Sigmoid colon (tissue), 7 donors: ENCODE data around the gene ICAM3. TPM values are rescaled to one million over a fixed set of nuclear protein-coding genes. Genes with fewer than 3 reads are reported as not detected.

Source experiments
- DNase-seq: peaks from one replicate; pipeline ENCODE4 v3.0.0-alpha.2; 2019
- H3K27ac ChIP-seq, 4 donors: fragments of 200-600 bp; sonication (generic); one replicate each; pipeline ENCODE4 v1.5.1; 2016 to 2019; ENCODE audit warnings: mild to moderate bottlenecking in 1 of 4
- H3K27me3 ChIP-seq, 3 donors: fragments of 200-600 bp; sonication (generic); one replicate each; pipeline ENCODE4 v1.5.1; 2019; ENCODE audit warnings: mild to moderate bottlenecking in 1 of 3
- H3K36me3 ChIP-seq, 4 donors: fragments of 200-600 bp; sonication (generic); one replicate each; pipeline ENCODE4 v1.5.1; 2016 to 2019
- H3K4me1 ChIP-seq, 4 donors: fragments of 200-600 bp; sonication (generic); one replicate each; pipeline ENCODE4 v1.5.1; 2017 to 2019
- H3K4me3 ChIP-seq, 4 donors: fragments of 200-600 bp; sonication (generic); one replicate each; pipeline ENCODE4 v1.5.1; 2017 to 2019; ENCODE audit warnings: mild to moderate bottlenecking in 2 of 4, moderate library complexity in 1 of 4
- H3K9me3 ChIP-seq, 4 donors: fragments of 200-600 bp in 3 of 4; sonication (generic) in 3 of 4; one replicate each; pipeline versions ENCODE4 v1.5.1 to v1.6.1; 2013 to 2019
- EP300 ChIP-seq, 4 donors: sonication (generic); formaldehyde crosslinking; IDR thresholded peaks; one replicate each; pipeline ENCODE4 v1.6.1; 2017; ENCODE audit warnings: antibody characterized with exemption in 4 of 4
- POLR2A ChIP-seq, 2 donors: fragments of 450-650 bp; IDR thresholded peaks; one replicate each; pipeline ENCODE4 v1.6.1; 2016; ENCODE audit warnings: antibody characterized with exemption in 2 of 2, mild to moderate bottlenecking in 2 of 2, moderate library complexity in 2 of 2
- POLR2AphosphoS5 ChIP-seq, 4 donors: sonication (generic); formaldehyde crosslinking; IDR thresholded peaks; one replicate each; pipeline ENCODE4 v1.6.1; 2017; ENCODE audit warnings: antibody characterized with exemption in 4 of 4
- WGBS, 2 donors: extraction: QIAGEN DNeasy Blood & Tissue Kit; methylation state at CpG; one replicate each; pipeline ENCODE4 v1.1.7; 2013; 5-methylcytosine and 5-hydroxymethylcytosine counted together
- intact Hi-C: fragments of 100-400 bp; cut with DNase I; formaldehyde crosslinking; loops from one replicate; pipeline ENCODE4 v1.15.1; 2023
- polyA plus RNA-seq, 3 donors: library from polyadenylated mRNA; stranded (reverse); fragments of 200-250 nt; gene quantifications; one replicate each; pipeline ENCODE4 v1.2.3, GENCODE V29; 2013
- total RNA-seq, 4 donors: library from RNA; depleted of rRNA; stranded (reverse); fragments of >200 nt; gene quantifications; one replicate each; pipeline ENCODE4 v1.1.0, GENCODE V29; 2016
- TF ChIP-seq, protein P1 (sequence below), 4 experiments: fragments of 450-650 bp in 3 of 4; fragments of 200-600 bp in 1 of 4; IDR thresholded peaks; one replicate each; pipeline ENCODE4 v1.5.1; 2016 to 2019; ENCODE audit warnings: antibody characterized with exemption in 4 of 4, mild to moderate bottlenecking in 3 of 4, moderate library complexity in 2 of 4
- donor health status: healthy with polysubstance abuse.
- donor health status: Bipolar disorder and iron deficiency.
- donor health status: healthy.

The ICAM3 gene
- total and polyA plus RNA-seq, 7 donors = 1.9 to 45.2 (median 4.2) TPM

- 72 to 87% methylated on average over 17 of the region's 17 CpGs for WGBS, 2 donors
- Histone ChIP-seq H3K36me3 (peaks cover 0 to 4% (median 0%) of the 10 kb centered on the region in 4 donors), H3K4me3 (no peak overlapping the region), H3K4me1 (no peaks in the 10 kb centered on the region), H3K27me3 (peaks cover 0 to 2% (median 1%) of the 10 kb centered on the region in 3 donors), H3K27ac (no peak overlapping the region), H3K9me3 (no peaks in the 10 kb centered on the region)
- no peak for DNase-seq
- TF ChIP-seq, protein P1, sequence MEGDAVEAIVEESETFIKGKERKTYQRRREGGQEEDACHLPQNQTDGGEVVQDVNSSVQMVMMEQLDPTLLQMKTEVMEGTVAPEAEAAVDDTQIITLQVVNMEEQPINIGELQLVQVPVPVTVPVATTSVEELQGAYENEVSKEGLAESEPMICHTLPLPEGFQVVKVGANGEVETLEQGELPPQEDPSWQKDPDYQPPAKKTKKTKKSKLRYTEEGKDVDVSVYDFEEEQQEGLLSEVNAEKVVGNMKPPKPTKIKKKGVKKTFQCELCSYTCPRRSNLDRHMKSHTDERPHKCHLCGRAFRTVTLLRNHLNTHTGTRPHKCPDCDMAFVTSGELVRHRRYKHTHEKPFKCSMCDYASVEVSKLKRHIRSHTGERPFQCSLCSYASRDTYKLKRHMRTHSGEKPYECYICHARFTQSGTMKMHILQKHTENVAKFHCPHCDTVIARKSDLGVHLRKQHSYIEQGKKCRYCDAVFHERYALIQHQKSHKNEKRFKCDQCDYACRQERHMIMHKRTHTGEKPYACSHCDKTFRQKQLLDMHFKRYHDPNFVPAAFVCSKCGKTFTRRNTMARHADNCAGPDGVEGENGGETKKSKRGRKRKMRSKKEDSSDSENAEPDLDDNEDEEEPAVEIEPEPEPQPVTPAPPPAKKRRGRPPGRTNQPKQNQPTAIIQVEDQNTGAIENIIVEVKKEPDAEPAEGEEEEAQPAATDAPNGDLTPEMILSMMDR (IDR thresholded peaks at IDR 0.05) = no peak
- no peak for TF ChIP-seq POLR2A (IDR thresholded peaks at IDR 0.05)
- TF ChIP-seq POLR2AphosphoS5 (IDR thresholded peaks at IDR 0.05) = no peak
- TF ChIP-seq EP300 (IDR thresholded peaks at IDR 0.05) = no peak
- intact Hi-C loops = no loop called here
Observed at GRCh38 chr19:10305139-10305806, 34.2 kb downstream of the ICAM3 start.

DNA sequence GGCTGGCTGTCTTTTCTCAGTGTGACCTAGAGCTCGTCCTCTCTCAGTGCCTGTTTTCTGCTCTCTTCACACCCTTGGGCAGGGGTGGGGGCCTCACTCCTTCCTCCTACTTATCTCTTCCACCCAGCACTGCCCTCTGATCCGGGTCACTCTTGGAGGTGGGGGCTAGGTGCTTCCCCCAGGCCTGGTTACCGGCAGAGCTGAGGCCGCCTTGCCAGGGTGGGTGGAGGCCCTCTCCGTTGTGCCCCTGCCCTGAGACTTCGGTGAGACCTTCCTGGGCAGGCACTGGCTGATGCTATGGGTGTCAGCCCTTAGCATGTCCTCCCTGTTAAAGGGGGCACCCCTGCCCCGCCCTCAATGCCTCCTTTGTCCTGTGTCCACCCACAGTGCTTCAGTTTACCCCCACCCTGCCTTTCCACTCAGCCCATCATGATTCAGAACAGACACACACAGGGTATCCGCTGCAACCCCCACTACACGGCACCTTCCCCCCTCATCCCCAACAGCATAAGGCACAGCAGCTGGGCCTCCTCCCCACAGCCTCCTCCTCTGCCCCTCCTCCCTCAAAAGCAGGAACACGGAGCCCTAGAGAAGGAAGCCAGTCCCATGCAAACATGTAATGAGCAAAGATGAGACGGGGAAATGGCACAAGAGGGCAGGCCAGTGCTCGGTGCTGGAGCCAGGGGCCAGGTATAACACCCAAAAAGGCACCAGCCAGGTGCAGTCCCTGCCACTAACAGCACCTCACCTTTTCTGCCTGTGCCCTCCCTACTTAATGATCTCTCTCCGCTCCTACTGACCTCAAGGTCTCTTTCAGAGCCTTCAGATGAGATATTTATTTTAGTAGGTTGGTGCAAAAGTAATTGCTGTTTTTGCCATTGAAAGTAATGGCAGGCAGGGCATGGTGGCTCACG lies 39.6 kb downstream of the ICAM3 start:
- no peak for DNase-seq
- no peak overlapping the region for H3K27ac ChIP-seq
- H3K4me3 ChIP-seq = no peak overlapping the region
- 40 to 42% methylated on average over 14 of the region's 14 CpGs for WGBS, 2 donors
- intact Hi-C loops = no loop called here
- no peaks in the 10 kb centered on the region for H3K36me3 ChIP-seq
- H3K27me3 ChIP-seq = peaks cover 17 to 52% (median 30%) of the 10 kb centered on the region in 3 donors
- TF ChIP-seq EP300 (IDR thresholded peaks at IDR 0.05) (no peak), POLR2AphosphoS5 (IDR thresholded peaks at IDR 0.05) (peak in 1 of 4 donors; percentile 9), POLR2A (IDR thresholded peaks at IDR 0.05) (no peak)
- H3K4me1 ChIP-seq = peaks cover 0 to 17% (median 15%) of the 10 kb centered on the region in 4 donors
- H3K9me3 ChIP-seq = no peaks in the 10 kb centered on the region

DNA sequence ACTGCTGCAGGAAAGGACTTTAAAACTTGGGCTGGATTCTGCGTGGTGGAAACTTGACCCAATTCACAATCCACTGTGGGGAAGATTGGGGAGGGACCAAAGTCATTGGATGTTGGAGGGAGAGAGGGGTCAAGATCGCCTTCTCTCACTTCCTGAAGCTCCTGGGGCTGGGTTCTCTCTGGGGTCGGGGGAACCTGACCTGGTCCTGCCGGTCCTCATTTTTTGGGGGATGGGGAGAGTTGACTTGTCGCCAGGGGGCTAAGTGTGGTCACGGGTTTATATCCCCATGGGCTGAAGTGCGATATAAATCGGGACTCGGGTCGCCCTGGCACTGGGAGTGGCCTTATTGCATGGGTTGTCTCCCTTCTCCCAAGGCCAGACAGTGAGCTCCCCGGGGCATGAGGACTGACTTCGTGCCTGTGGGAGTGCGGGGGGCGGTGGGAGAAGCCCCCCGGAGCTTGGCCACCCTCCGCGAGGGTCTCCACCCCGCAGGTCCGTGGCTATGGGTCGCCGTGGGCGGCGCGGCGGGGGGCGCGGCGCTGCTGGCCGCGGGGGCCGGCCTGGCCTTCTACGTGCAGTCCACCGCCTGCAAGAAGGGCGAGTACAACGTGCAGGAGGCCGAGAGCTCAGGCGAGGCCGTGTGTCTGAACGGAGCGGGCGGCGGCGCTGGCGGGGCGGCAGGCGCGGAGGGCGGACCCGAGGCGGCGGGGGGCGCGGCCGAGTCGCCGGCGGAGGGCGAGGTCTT lies 43.4 kb downstream of the ICAM3 start:
- WGBS, 2 donors = 6 to 7% methylated on average over 58 of the region's 58 CpGs
- TF ChIP-seq POLR2AphosphoS5 (IDR thresholded peaks at IDR 0.05) (no peak), EP300 (IDR thresholded peaks at IDR 0.05) (no peak), POLR2A (IDR thresholded peaks at IDR 0.05) (no peak)
- TF ChIP-seq, protein P1 (IDR thresholded peaks at IDR 0.05) = no peak
- Histone ChIP-seq H3K36me3 (no peaks in the 10 kb centered on the region), H3K27me3 (peaks cover 54 to 90% (median 68%) of the 10 kb centered on the region in 3 donors), H3K4me1 (peaks cover 0 to 40% (median 34%) of the 10 kb centered on the region in 4 donors), H3K9me3 (no peaks in the 10 kb centered on the region), H3K27ac (no peak overlapping the region), H3K4me3 (peak overlapping the region in 2 of 4 donors; percentile 2 to 6)
- no peak for DNase-seq
- intact Hi-C loops = no loop called here

GRCh38 chr19:10295305-10295846 lies 44.0 kb downstream of the ICAM3 start:
- intact Hi-C loops = no loop called here
- peaks cover 0 to 47% (median 41%) of the 10 kb centered on the region in 4 donors for H3K4me1 ChIP-seq
- peaks cover 60 to 96% (median 73%) of the 10 kb centered on the region in 3 donors for H3K27me3 ChIP-seq
- H3K9me3 ChIP-seq = no peaks in the 10 kb centered on the region
- WGBS, 2 donors = 1% methylated on average over 48 of the region's 48 CpGs
- TF ChIP-seq EP300 (IDR thresholded peaks at IDR 0.05) = no peak
- no peak for TF ChIP-seq POLR2A (IDR thresholded peaks at IDR 0.05)
- TF ChIP-seq POLR2AphosphoS5 (IDR thresholded peaks at IDR 0.05) = no peak
- TF ChIP-seq, protein P1 (IDR thresholded peaks at IDR 0.05) = no peak
- DNase-seq = no peak
- peak overlapping the region in 2 of 4 donors; percentile 2 to 6 for H3K4me3 ChIP-seq
- no peak overlapping the region for H3K27ac ChIP-seq
- H3K36me3 ChIP-seq = no peaks in the 10 kb centered on the region
